BJ (cell line): ENCODE results near the gene SRSF7. TPM values are rescaled to one million over a fixed set of nuclear protein-coding genes. Genes with fewer than 3 reads are reported as not detected.
A peak's percentile ranks its signal among the peaks of the same experiment; 100 is the strongest.

Experiments used
- CTCF ChIA-PET: fragments of 350-600 bp; formaldehyde crosslinking; extraction: SDS; loops from one replicate; lab custom pipeline; 2021; ENCODE audit warnings: antibody characterized with exemption, inconsistent platforms; lab: Yijun Ruan, JAX
- POLR2A ChIA-PET: fragments of 300-600 bp; sonication (Branson Sonifier 250); formaldehyde crosslinking; extraction: SDS; loops from one replicate; lab custom pipeline; 2021; ENCODE audit warnings: antibody characterized with exemption; lab: Charles Lee
- DNase-seq: peaks from one replicate; pipeline ENCODE4 v3.0.0-alpha.2; 2011; ENCODE audit warnings: low read depth
- H3K27me3 ChIP-seq: 2 replicates; pipeline ENCODE4 v1.6.0; 2011; ENCODE audit warnings: low read length; ENCODE audit not compliant: control insufficient read depth, insufficient read depth
- H3K36me3 ChIP-seq: 2 replicates; pipeline ENCODE4 v1.5.1; 2011; ENCODE audit warnings: low read length; ENCODE audit not compliant: control insufficient read depth, insufficient read depth
- H3K4me3 ChIP-seq: 2 replicates; pipeline ENCODE4 v1.5.1; 2011; ENCODE audit warnings: low read depth, mild to moderate bottlenecking, control low read depth, low read length
- polyA plus RNA-seq: library from polyadenylated mRNA; depleted of rRNA; stranded (reverse); fragments of >200 nt; gene quantifications from 2 replicates; pipeline ENCODE4 v1.2.3, GENCODE V29; 2011
- TF ChIP-seq, protein P1 (sequence below): IDR thresholded peaks from 2 replicates; pipeline ENCODE4 v1.5.1; 2011; ENCODE audit warnings: low read depth, mild to moderate bottlenecking, control low read depth, inconsistent platforms, low read length, moderate library complexity; ENCODE audit not compliant: insufficient read depth

SRSF7 gene
- polyA plus RNA-seq, 1 experiment: 110 TPM

DNA sequence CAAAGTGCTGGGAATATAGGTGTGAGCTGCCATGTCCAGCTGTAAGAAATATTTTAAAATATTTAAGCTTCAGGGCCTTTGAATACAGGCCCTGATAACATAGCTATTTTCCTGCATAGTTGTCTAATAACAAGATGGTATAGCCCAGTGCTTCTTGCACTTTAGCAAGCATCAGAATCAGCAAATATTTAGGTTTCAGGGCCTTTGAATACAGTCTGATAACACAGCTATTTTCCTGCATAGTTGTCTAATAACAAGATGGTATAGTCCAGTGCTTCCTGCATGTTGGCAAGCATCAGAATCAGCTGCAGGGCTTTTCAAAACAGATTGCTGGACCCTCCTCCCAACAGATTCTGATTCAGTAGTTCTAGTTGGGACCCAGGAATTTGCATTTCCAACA is 32.4 kb upstream of the SRSF7 start:
- Histone ChIP-seq H3K4me3 (no peak overlapping the region), H3K27me3 (no peaks in the 10 kb centered on the region), H3K36me3 (no peaks in the 10 kb centered on the region)
- DNase-seq: no peak
- POLR2A ChIA-PET: no interaction called here
- TF ChIP-seq, protein P1, sequence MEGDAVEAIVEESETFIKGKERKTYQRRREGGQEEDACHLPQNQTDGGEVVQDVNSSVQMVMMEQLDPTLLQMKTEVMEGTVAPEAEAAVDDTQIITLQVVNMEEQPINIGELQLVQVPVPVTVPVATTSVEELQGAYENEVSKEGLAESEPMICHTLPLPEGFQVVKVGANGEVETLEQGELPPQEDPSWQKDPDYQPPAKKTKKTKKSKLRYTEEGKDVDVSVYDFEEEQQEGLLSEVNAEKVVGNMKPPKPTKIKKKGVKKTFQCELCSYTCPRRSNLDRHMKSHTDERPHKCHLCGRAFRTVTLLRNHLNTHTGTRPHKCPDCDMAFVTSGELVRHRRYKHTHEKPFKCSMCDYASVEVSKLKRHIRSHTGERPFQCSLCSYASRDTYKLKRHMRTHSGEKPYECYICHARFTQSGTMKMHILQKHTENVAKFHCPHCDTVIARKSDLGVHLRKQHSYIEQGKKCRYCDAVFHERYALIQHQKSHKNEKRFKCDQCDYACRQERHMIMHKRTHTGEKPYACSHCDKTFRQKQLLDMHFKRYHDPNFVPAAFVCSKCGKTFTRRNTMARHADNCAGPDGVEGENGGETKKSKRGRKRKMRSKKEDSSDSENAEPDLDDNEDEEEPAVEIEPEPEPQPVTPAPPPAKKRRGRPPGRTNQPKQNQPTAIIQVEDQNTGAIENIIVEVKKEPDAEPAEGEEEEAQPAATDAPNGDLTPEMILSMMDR: no peak
- CTCF ChIA-PET: no interaction called here

DNA sequence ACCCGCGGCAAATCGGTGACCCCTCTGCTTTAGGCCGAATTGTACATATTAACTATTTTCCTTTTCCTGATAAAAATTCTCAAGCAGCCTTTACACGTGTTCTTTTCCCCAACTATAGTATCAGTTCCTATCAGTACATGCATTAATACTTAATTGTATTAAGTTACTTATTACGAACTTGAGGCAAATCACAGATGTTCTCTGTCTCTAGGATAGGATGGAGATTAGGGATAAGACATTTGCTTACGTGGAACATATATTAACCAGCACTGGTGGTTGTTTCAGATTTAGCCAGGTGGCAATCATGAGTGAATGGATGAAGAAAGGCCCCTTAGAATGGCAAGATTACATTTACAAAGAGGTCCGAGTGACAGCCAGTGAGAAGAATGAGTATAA is 27.5 kb upstream of the SRSF7 start:
- DNase-seq: no peak
- no peaks in the 10 kb centered on the region for H3K36me3 ChIP-seq
- POLR2A ChIA-PET: no interaction called here
- no peaks in the 10 kb centered on the region for H3K27me3 ChIP-seq
- peak overlapping the region; percentile 80 for H3K4me3 ChIP-seq
- CTCF ChIA-PET: interaction anchor here (1.1 kb wide), 1 partner anchor 175 kb away, joined by 3 read pairs; no protein-coding TSS in a partner anchor
- TF ChIP-seq, protein P1: no peak

DNA sequence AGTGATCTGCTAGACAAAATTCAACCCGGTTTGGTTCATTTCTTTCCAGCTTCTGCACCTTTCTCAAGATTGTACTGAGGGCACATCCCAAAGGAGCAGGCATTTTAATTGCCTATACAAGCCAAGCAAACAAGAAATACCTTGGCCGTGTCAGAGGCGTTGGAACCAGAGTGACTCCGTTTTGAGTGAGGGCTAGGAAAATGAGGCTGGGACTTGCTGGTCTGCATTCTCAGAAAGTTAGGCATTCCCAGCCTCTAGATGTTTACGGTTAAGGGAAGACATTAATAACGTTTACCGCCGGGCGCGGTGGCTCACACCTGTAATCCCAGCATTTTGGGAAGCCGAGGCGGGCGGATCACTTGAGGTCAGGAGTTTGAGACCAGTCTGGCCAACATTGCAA is 25.4 kb upstream of the SRSF7 start:
- Histone ChIP-seq H3K36me3 (no peaks in the 10 kb centered on the region), H3K4me3 (no peak overlapping the region), H3K27me3 (no peaks in the 10 kb centered on the region)
- DNase-seq: no peak
- TF ChIP-seq, protein P1: no peak
- ChIA-PET POLR2A (no interaction called here), CTCF (no interaction called here)

DNA sequence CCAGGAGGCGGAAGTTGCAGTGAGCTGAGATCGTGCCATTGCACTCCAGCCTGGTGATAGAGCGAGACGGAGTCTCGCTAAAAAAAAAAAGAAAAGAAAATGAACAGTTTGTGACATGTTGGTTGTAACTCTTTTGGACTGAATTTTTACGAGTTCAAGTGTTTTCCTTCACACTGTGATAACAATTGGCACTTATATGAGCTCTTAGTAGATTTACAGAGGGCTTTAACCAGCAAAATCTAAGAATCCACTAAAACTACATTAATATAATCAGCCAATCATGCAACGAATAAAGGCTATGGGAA is 24.7 kb upstream of the SRSF7 start:
- ChIA-PET POLR2A (interaction anchor here (0.7 to 1.2 kb wide), 2 partner anchors 24 to 29 kb away, joined by 3 to 7 read pairs; no protein-coding TSS in a partner anchor), CTCF (no interaction called here)
- Histone ChIP-seq H3K36me3 (no peaks in the 10 kb centered on the region), H3K4me3 (no peak overlapping the region), H3K27me3 (no peaks in the 10 kb centered on the region)
- TF ChIP-seq, protein P1: no peak
- no peak for DNase-seq

DNA sequence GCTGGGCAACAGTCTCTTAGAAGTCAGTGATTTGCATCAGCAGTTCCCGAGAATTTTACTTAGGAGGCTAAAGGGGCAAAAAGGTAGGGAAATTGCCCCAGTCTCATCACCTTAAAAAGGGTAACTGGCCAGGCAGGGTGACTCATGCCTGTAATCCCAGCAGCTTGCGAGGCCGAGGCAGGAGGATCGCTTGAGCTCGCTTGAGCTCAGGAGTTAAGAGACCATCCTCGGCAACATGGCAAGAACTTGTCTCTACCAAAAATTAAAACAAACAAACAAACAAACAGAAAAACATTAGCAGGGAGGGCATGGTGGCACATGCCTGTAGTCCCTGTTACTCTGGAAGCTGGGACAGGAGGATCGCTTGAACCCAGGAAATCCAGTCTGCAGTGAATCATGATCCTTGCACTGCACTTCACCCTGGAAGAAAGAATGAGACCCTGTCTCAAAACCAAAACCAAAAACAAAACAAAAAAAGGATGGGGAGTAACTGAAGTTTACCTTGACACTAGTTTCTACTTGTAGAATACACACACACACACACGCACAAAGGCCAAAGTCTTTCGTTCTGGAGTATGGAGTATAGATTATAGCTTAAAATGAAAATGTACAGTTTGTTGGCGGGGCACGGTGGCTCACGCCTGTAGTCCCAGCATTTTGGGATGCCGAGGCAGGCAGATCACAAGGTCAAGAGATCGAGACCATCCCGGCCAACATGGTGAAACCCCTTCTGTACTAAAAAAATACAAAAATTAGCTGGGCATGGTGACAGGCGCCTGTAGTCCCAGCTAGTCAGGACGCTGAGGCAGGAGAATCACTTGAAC is 24.1 kb upstream of the SRSF7 start:
- H3K27me3 ChIP-seq: no peaks in the 10 kb centered on the region
- no peaks in the 10 kb centered on the region for H3K36me3 ChIP-seq
- ChIA-PET POLR2A (interaction anchor here (0.7 to 1.2 kb wide), 2 partner anchors 24 to 29 kb away, joined by 3 to 7 read pairs; no protein-coding TSS in a partner anchor), CTCF (interaction anchor here (0.7 kb wide), 1 partner anchor 12 kb away, joined by 3 read pairs; no protein-coding TSS in a partner anchor)
- H3K4me3 ChIP-seq: no peak overlapping the region
- no peak for DNase-seq
- TF ChIP-seq, protein P1: no peak
